HepG2 (cell line): ENCODE results near the gene PLA2G12A. TPM values are rescaled to one million over a fixed set of nuclear protein-coding genes. Genes with fewer than 3 reads are reported as not detected.

Source experiments
- ATAC-seq: fragments of 200-7000 bp; cut with Tn5 transposase; 3 replicates; pipeline ENCODE4 v1.9.1; 2020; ENCODE audit warnings: mild to moderate bottlenecking, moderate library complexity
- BruUV-seq: library from RNA; stranded (reverse); fragments of 400-500 nt; replicated peaks from 2 replicates; lab custom pipeline; 2021; lab: Mats Ljungman, UMichigan
- CTCF ChIA-PET: fragments of 300-600 bp; formaldehyde crosslinking; extraction: SDS; loops from one replicate; lab custom pipeline; 2021; ENCODE audit warnings: low total read pairs, inconsistent platforms, low intra/inter-chr PET ratio; lab: Yijun Ruan, JAX
- POLR2A ChIA-PET: fragments of 350-600 bp; sonication (Branson Sonifier 250); formaldehyde crosslinking; loops from one replicate; lab custom pipeline; 2020; ENCODE audit warnings: antibody characterized with exemption, inconsistent platforms; lab: Yijun Ruan, JAX
- DNase-seq: peaks from one replicate; pipeline ENCODE4 v3.0.0-alpha.2; 2015; ENCODE audit warnings: low spot score
- FAIRE-seq: peaks from 3 replicates; lab custom pipeline; 2011; peaks lifted over from hg19 to GRCh38; lab: Jason Lieb, UNC
- H2AFZ ChIP-seq: one replicate; pipeline ENCODE4 v1.6.1; 2011; ENCODE audit warnings: low read length, inconsistent platforms
- H3K27ac ChIP-seq: fragments of 300-600 bp; 3 replicates; pipeline ENCODE4 v1.8.0; 2011; ENCODE audit warnings: mixed run types, mild to moderate bottlenecking, mixed read lengths, low read length, inconsistent platforms; ENCODE audit not compliant: insufficient read depth; ENCODE audit errors: extremely low read length
- H3K27me3 ChIP-seq, 2 experiments: fragments of 200-600 bp in 1 of 2; 2 replicates in 1 of 2; 3 replicates in 1 of 2; pipeline versions ENCODE4 v1.6.0 to v1.8.0; 2011; ENCODE audit warnings: low read length in 2 of 2, mild to moderate bottlenecking in 2 of 2, moderate library complexity in 2 of 2, inconsistent platforms in 1 of 2; ENCODE audit not compliant: insufficient read depth in 2 of 2, control insufficient read depth in 1 of 2
- H3K36me3 ChIP-seq, 2 experiments: fragments of 200-600 bp in 1 of 2; replicated peaks in 1 of 2; 2 replicates in 1 of 2; 3 replicates in 1 of 2; pipeline versions ENCODE4 v1.5.1 to v1.8.0; 2011; ENCODE audit warnings: low read length in 2 of 2, inconsistent platforms in 1 of 2; ENCODE audit not compliant: insufficient read depth in 2 of 2, control insufficient read depth in 1 of 2
- H3K4me1 ChIP-seq: 2 replicates; pipeline ENCODE4 v1.5.1; 2012; ENCODE audit warnings: low read length, inconsistent platforms; ENCODE audit not compliant: insufficient read depth
- H3K4me2 ChIP-seq: 2 replicates; pipeline ENCODE4 v1.6.0; 2011; ENCODE audit warnings: low read depth, low read length, inconsistent platforms
- H3K4me3 ChIP-seq, 3 experiments: fragments of 200-600 bp in 1 of 3; sonication (generic), shearing (Covaris generic) in 1 of 3; replicated peaks in 1 of 3; 2 replicates each; pipeline ENCODE4 v1.5.1; 2011 to 2016; ENCODE audit warnings: low read length in 3 of 3, inconsistent platforms in 2 of 3, low read depth in 2 of 3, mild to moderate bottlenecking in 2 of 3, control low read depth in 1 of 3, mixed read lengths in 1 of 3; ENCODE audit not compliant: insufficient read depth in 1 of 3
- H3K79me2 ChIP-seq: one replicate; pipeline ENCODE4 v1.6.1; 2011; ENCODE audit warnings: low read length, inconsistent platforms; ENCODE audit not compliant: insufficient read depth
- H3K9ac ChIP-seq: 2 replicates; pipeline ENCODE4 v1.6.0; 2011; ENCODE audit warnings: mild to moderate bottlenecking, low read depth, low read length, inconsistent platforms; ENCODE audit not compliant: insufficient read depth
- H3K9me3 ChIP-seq: 2 replicates; pipeline ENCODE4 v1.5.1; 2012; ENCODE audit warnings: mild to moderate bottlenecking, low read length
- H4K20me1 ChIP-seq: 2 replicates; pipeline ENCODE4 v1.6.0; 2011; ENCODE audit warnings: inconsistent platforms, mild to moderate bottlenecking, low read length, moderate library complexity; ENCODE audit not compliant: insufficient read depth
- AHR ChIP-seq: IDR thresholded peaks from 2 replicates; pipeline ENCODE4 v1.6.1; 2018; ENCODE audit warnings: missing genetic modification reagents, missing compliant biosample characterization
- CEBPB ChIP-seq: IDR thresholded peaks from 2 replicates; pipeline ENCODE4 v1.6.1; 2011; ENCODE audit warnings: low read depth, low read length, improper control_type of control experiment, borderline replicate concordance
- HNF1A ChIP-seq, 2 experiments: sonication (generic) in 1 of 2; formaldehyde crosslinking in 1 of 2; IDR thresholded peaks; 2 replicates each; pipeline versions ENCODE4 v1.4.0 to v1.6.1; 2016 to 2020; ENCODE audit warnings: borderline replicate concordance in 1 of 2, low read depth in 1 of 2, mild to moderate bottlenecking in 1 of 2, missing genetic modification reagents in 1 of 2
- HOMEZ ChIP-seq: IDR thresholded peaks from 2 replicates; pipeline ENCODE4 v1.6.1; 2016; ENCODE audit warnings: low read depth
- KLF13 ChIP-seq: sonication (generic); formaldehyde crosslinking; IDR thresholded peaks from 2 replicates; pipeline ENCODE4 v1.4.0; 2020; ENCODE audit warnings: mild to moderate bottlenecking, missing genetic modification reagents
- NFE2L2 ChIP-seq: fragments of 150-350 bp; IDR thresholded peaks from 2 replicates; pipeline ENCODE4 v1.6.1; 2014; ENCODE audit warnings: low read length
- SNAPC5 ChIP-seq: sonication (generic); formaldehyde crosslinking; IDR thresholded peaks from 2 replicates; pipeline ENCODE4 v1.8.1; 2023; ENCODE audit warnings: mild to moderate bottlenecking, missing genetic modification reagents, borderline replicate concordance
- ZNF136 ChIP-seq: sonication (generic); formaldehyde crosslinking; IDR thresholded peaks from 2 replicates; pipeline ENCODE4 v1.8.1; 2022; ENCODE audit warnings: low read depth, mild to moderate bottlenecking, moderate library complexity, missing genetic modification reagents
- ZNF256 ChIP-seq: sonication (generic); formaldehyde crosslinking; conservative IDR thresholded peaks from 2 replicates; pipeline ENCODE4 v1.4.0; 2020; ENCODE audit warnings: missing genetic modification reagents
- WGBS: methylation state at CpG from one replicate; pipeline ENCODE4 v1.1.6; 2017; ENCODE audit warnings: low lambda C conversion rate; 5-methylcytosine and 5-hydroxymethylcytosine counted together
- in situ Hi-C: cut with HindIII; loops from 2 replicates; pipeline ENCODE4 v1.10.0; 2017; ENCODE audit warnings: low pct_unique_long_range_greater_than_20kb; ENCODE audit not compliant: extremely low pct_ligation_motif_present
- intact Hi-C: fragments of 100-400 bp; cut with micrococcal nuclease; formaldehyde crosslinking; loops from one replicate; pipeline ENCODE4 v1.10.0; 2022; ENCODE audit not compliant: unreplicated experiment
- polyA plus RNA-seq, 8 experiments: library from polyadenylated mRNA; depleted of rRNA in 3 of 8; stranded (reverse) in 7 of 8; unstranded in 1 of 8; fragments of >200 nt; fragmentation: Illumina TruSeq in 4 of 8; extraction: Trizol in 4 of 8; gene quantifications; 2 replicates each; pipeline versions ENCODE4 v1.2.1 to v1.2.3, GENCODE V29; 2011 to 2016; ENCODE audit warnings: low read depth in 4 of 8, missing spikeins in 1 of 8, mixed read lengths in 1 of 8; ENCODE audit not compliant: insufficient read depth in 1 of 8
- total RNA-seq, 5 experiments: library from RNA; depleted of rRNA; stranded (reverse); fragments of >200 nt; fragmentation: Illumina TruSeq; extraction: Trizol; gene quantifications; 2 replicates each; pipeline ENCODE4 v1.2.3, GENCODE V29; 2016; ENCODE audit warnings: low read depth in 1 of 5
- TF ChIP-seq, protein P1 (sequence below): sonication (generic); formaldehyde crosslinking; IDR thresholded peaks from 2 replicates; pipeline ENCODE4 v1.4.0; 2020; ENCODE audit warnings: mild to moderate bottlenecking, missing genetic modification reagents

PLA2G12A gene
- total and polyA plus RNA-seq, 2 of the 13 experiments (the other 11 are each of a cell fraction or from before 2014, with no cell fraction given), result 61.2 to 64.0 TPM

DNA sequence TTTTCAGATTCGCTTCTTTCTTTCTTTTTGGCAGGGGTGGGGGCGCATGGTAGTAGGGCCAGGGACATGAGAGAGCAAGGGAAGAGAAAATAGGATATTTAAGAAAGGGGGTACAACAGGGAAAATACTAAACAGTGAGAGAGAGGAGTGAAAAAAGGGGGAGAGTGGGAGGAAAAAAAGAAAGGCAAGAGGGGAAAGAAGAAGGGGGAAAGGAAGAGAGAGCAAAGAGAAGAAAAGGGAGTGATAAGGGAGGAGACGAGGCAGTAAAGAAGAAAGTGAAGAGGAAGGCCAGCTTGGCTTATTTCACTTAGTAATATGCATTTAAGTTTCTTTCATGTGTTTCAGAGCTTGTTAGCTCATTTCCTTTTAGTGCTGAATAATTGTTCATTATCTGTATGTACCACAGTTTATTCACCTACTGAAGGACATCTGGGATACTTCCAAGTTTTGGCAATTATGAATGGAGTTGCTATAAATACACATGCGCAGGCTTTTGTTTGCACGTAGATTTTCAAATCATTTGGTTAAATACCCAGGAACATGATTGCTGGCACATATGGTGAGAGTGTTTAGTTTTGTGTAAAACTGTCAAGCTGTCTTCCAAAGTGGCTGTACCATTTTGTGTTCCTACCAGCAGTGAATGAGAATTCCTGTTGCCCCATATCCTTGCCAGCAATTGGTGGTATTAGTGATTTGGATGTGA lies 63.9 kb downstream of the PLA2G12A start:
- ChIA-PET POLR2A (no interaction called here), CTCF (no interaction called here)
- DNase-seq (no peak), ATAC-seq (no peak), FAIRE-seq (no peak)
- Histone ChIP-seq H3K4me2 (no peak overlapping the region), H3K36me3 (peaks cover 0 to 9% of the 10 kb centered on the region in 2 experiments; a peak in 1 of 5 replicates), H4K20me1 (no peaks in the 10 kb centered on the region), H3K79me2 (no peaks in the 10 kb centered on the region), H2AFZ (no peak overlapping the region), H3K9me3 (no peaks in the 10 kb centered on the region), H3K4me3 (no peak overlapping the region), H3K27ac (no peak overlapping the region), H3K4me1 (no peaks in the 10 kb centered on the region), H3K9ac (no peak overlapping the region), H3K27me3 (no peaks in the 10 kb centered on the region)
- WGBS, result 75% methylated on average over 5 of the region's 5 CpGs
- in situ Hi-C loops, result no loop called here
- intact Hi-C loops, result loop anchor here (1.0 kb wide), 1 partner anchor 50 kb away; no protein-coding TSS in a partner anchor
- no peak for TF ChIP-seq KLF13
- no peak for TF ChIP-seq CEBPB
- no peak for TF ChIP-seq AHR (CRISPR knock-in tag)
- no peak for TF ChIP-seq ZNF136
- TF ChIP-seq HOMEZ (CRISPR knock-in tag), result no peak
- BruUV-seq, result no TSS peak

- H3K4me1 ChIP-seq, result peaks cover 4% of the 10 kb centered on the region
- no peak for DNase-seq
- H3K27ac ChIP-seq, result no peak overlapping the region
- H3K4me2 ChIP-seq, result no peak overlapping the region
- no peak overlapping the region for H3K4me3 ChIP-seq
- 76% methylated on average over 3 of the region's 3 CpGs for WGBS
- no TSS peak for BruUV-seq
- H4K20me1 ChIP-seq, result no peaks in the 10 kb centered on the region
- no peak overlapping the region for H3K9ac ChIP-seq
- no peak for ATAC-seq
- FAIRE-seq, result no peak
- intact Hi-C loops, result no loop called here
- H2AFZ ChIP-seq, result no peak overlapping the region
- ChIA-PET CTCF (no interaction called here), POLR2A (no interaction called here)
- H3K36me3 ChIP-seq, result peaks cover 0 to 9% of the 10 kb centered on the region in 2 experiments; a peak in 1 of 5 replicates
- H3K27me3 ChIP-seq, result no peaks in the 10 kb centered on the region
- no peaks in the 10 kb centered on the region for H3K79me2 ChIP-seq
- in situ Hi-C loops, result loop anchor here (5.0 kb wide), 1 partner anchor 55 kb away; no protein-coding TSS in a partner anchor
- no peaks in the 10 kb centered on the region for H3K9me3 ChIP-seq
- TF ChIP-seq ZNF256 (CRISPR knock-in tag) (no peak), HNF1A (IDR thresholded peaks at IDR 0.05; ENCODE audit: low read depth) (no peak), HNF1A (CRISPR knock-in tag; IDR thresholded peaks at IDR 0.05; ENCODE audit: borderline replicate concordance) (no peak), SNAPC5 (CRISPR knock-in tag) (no peak), NFE2L2 (no peak)
- TF ChIP-seq, protein P1, sequence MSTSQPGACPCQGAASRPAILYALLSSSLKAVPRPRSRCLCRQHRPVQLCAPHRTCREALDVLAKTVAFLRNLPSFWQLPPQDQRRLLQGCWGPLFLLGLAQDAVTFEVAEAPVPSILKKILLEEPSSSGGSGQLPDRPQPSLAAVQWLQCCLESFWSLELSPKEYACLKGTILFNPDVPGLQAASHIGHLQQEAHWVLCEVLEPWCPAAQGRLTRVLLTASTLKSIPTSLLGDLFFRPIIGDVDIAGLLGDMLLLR, result no peak
Observed at GRCh38 chr4:109662771-109663170, 67.1 kb downstream of the PLA2G12A start.
